Brain pericyte (primary cell): ENCODE results near the gene RAI1.
"Not testable (repeated sequence)": the region's sequence is repeated elsewhere in the genome, so short reads cannot be mapped to it uniquely, and the experiment has no call there.

Experiments used
- DNase-seq: peaks from one replicate; pipeline ENCODE4 v3.0.0-alpha.2; 2012; ENCODE audit warnings: low read depth, low spot score

RAI1 gene

DNA sequence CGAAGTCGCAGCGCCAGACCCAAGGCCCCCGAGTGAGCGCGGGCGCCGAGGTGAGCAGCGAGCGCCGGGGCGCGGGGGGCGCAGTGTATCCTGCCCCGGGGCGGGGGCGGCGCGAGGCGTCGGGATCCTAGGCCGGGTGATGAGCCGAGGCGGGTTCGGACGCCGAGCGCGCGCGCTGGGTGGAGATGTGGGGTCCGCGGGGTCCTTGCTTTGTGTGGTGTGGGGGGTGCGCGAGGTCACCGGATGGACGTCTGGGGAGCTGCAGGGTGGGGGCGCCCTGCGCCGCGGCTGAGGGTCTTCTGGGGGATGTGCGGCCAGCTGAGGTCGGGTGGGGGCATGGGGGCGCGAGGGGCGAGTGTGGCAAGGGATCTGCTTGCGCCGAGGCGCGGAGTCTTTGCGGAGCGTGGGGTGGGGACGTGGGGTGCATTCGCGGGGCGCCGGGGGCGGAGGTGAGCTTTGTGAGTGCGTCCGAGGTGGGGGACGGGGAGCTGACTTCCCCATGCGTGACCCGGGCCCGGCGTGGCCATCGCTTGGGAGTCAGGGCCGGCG, 560 bp downstream of the RAI1 start:
- no peak for DNase-seq

DNA sequence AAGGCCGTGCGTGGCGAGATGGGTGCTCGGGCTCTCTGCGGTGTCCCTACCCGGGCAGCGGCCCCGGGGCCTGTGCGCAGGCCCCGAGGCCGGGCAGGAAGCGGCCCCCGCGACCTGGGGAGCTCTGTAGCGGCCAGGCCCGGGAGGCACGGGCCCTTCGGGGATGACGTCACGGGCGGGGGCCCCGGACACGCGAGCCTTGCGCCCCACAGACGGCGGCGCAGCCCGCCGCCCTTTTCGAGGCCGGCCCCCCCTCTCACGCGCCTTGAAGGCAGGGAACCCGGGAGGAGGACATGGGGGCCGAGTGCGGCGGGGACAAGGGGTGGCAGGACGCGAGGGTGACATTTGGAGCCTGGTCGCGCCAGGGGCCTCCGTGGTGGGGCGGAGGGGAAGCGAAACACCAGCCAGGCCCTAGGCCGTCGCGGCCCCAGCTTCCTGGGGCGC, 1.1 kb downstream of the RAI1 start:
- DNase-seq = no peak

DNA sequence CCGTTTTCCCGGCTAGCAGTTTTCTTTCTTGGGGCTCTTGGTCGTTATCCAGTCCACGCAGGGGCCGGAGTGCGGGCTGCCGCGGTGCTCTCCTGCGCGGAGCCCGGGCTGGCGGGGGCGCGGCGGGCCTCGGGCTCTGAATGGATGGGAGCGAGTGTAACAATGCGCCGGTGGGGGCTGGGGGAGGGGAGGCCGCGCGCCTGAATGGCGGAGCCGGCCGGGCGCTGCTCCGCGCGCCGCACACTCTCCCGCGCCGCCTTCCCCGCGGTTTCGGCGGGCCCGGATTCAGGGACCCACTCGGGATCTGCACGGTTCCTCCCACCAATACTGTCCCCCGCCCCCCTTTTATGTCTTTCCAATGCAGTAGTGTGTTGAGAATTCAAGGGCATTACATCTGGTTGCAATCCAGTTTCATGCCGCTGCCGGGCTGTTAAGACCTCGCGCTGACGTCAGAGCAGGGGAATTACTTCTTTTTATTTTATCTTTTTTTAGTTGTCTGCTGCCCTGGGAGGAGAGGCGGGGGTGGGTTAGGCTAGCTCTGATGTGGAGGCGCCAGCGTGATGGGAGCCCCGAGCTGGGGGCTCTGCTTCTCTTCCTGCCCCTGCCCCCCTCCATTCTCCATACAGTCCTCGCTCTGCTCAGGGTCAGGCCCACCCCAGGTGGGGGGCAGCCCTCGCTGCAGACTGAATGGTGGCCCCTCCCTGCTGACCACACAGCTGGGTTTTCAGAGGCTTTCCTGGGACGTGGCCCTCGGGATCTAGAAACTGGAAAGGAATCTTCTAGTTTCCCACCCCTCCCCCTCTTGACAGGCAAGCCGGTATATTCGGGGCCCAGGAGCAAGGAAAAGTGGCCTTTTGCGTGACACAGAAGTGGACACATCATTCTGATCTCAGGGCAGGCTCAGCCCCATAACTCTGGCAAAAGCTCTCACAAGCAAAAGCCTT, 1.8 kb downstream of the RAI1 start:
- DNase-seq = no peak

DNA sequence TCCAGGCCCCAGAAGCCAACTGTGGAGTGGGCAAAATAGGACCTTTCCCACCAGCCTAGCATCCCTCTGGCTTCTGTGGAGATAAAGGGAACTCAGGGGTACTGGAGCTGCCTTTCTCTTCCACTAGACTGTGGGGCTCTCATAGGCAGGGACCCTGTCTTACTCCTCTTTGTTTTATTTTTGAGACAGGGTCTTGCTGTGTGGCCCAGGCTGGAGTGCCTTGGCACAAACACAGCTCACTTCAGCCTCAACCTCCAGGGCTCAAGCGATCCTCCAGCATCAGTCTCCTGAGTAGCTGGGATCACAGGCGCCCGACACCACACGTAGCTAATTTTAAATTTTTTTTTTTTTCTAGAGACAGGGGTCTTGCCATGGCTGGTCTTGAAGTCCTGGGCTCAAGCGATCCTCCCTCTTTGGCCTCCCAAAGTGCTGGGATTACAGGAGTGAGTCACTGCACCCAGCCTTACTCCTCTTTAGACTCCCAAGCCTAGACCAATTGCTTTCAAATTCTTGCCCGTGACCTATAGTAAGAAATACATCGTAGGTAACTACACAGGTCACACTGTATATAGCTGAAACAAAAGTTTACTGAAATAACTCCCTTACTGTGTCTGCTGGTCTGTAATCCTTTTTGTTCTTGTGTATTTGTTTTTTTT, 2.6 kb downstream of the RAI1 start:
- no peak for DNase-seq

DNA sequence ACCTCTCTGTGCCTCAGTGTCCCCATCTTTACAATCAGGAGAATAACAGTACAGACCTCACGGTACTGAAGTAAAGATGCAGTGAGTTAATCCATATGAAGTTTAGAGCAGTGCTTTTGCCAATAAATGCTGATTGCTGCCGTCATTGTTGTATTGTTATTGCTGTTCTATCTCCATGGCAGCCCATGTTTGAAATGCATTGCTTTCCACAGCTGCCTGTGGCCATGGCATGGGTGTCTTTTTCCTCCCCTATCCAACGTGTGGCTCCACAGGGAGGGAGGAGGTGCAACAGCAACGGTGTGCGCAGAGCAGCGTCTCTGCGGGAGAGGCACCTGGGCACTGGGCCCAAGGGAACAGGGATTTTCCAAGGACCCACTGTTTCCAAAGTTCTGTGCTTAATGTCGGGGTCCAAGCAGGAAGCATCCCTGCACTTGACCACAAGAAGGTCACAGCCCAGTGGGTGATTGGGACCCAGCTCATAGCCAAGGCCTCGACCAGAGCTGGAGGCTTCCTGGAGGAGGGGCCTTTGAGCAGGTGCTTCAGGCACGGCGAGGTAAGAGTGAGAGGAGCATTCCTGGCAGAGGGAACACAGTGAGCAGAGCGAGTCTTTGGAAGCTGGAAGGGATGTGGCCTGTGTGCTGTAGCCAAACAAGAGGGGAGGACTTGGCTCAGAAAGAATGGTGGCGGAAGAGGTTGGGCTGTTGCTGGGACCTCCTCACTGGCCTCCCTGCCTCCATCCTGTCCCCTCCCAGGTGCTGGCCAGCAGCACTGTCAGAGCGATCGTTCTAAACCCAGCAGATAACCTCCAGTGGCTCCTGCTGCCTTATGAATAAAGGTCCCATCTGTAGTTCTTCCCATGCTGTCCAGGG, 3.9 kb downstream of the RAI1 start:
- no peak for DNase-seq

DNA sequence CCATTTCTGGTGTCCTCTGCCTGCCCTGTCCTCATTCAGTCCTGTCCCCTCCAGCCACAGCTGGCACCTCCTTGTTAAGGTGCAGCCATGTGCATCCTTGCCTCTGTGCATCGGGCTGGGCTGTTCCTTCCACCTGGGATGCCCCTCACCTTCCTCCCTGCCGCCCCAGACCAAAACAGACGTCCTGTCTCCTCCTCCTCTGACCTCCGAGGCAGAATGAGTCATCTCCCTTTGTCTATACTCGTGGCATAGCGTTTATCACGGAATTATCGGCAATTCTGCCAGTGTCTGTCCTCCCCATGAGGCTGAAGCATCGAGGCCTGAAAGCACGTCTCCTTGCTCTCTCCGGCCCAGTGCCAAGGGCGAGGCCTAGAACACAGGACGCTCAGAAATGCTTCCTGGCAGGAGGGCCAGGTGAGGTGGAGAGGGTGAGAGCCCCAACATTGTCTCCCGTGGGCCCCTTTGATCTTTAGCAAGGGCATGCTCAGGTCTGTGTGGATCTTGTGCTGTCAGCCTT, 4.6 kb downstream of the RAI1 start:
- DNase-seq = no peak

DNA sequence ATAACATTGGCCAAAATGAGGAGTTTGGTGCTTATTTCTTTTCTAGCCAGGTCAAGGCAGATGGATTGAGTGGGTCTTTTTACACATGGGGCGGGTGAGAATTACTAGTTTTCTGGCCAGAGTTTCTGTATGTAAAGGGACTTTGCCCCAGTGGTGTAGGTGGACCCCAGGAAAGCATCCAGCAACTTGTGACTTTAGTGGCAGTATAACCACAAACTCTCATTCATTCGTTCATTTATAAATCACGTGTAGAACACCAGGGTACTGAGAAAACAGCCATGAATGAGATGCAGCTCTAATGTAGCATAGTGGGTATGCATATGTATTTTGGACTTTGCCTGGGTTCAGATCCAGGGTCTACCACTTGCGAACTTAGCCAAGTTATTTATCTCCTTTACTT, 8.1 kb downstream of the RAI1 start:
- no peak for DNase-seq

DNA sequence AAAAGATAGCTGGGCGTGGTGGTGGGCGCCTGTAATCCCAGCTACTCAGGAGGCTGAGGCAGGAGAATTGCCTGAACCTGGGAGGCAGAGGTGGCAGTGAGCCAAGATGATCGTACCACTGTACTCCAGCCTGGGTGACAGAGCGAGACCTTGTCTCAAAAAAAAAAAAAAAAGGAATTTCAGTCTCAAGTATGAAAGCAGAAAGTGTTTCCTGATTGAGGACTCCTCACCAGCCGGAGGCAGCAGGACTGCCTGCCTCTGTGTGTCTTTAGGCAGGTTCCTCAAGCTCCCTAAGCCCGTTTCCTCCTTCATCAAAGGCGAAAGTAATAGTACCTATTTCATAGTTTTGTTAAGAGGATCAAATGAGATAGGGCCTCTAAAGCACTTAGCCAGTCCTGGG, 9.0 kb downstream of the RAI1 start:
- not testable (repeated sequence) for DNase-seq

DNA sequence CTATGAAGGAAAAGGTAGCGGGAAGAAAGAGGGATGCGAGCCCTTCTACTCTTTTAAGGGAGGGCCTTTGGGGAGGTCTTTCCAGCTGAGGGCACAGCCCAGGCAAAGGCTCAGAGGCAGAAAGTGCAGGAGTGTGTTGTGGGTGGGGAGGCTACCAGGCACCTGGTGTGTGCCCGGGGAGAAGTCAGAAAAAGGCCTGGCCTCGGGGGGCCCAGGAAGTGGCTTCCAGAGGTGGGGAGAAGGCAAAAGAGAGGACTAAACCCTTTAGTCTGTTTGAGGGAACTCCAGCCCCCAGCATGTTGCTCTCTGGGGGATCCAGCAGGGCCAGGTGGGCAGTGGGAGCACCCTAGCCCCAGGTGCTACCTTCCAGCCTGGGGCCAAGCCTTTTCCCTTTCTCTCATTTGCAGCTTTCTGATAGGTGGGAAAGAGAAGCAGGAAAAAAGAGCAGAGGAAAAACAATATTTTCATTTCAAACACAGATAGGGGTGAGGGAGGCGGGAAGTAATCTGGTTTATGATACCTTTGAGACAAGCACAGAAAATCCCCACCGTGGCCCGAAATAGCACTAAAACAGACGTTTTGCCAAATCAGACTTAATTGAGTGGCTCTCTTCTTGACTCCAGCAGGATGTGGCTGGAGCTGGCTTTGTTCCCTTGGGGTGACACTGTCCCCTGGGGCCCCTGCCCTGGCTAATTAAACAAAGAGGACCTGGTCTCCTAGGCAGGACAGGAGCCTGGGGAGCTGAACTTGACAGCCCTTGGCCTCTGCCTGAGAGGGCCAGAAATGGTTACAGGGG, 10.4 kb downstream of the RAI1 start:
- no peak for DNase-seq

DNA sequence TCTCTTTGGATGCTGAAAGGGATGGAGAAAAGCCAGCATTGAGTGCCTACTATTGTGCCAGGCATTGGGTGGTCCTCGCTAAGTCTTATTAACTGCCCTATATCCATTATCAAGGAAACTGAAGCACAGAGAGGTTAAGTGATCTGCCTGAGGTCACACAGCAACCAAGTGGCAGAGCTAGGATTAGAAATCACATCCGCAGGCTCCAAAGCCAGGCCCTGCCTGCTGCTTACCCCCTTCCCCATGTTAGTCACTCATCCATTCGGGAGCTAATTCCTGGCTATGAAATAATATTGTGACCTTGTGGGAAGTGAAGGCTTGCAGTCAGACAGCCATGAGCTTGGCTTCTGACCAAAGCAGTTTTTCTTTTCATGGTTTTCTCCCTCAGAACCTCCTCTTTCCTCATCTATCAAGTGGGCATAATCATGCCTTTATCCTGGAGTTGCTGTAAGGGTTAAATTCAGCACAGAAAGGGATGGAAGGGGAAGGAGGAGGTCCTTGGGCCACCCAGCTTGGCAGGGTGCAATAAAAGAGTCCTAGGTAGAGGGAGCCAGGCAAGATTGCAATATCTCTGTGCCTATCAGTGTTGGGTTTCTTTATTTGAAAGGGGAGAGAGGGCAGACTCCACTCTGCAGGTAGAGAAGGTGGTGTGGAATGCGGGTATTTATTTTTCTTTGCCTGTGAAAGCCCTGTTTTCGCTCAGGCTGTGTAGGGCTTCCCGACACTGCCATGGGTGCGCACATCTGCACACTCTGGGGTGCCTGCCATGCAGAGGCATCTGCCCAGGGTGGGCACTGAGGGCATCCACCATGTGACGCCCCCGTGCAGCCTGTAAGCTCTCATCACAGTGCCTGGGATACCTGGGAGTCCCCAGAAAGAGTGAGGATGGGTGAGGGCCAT, 11.3 kb downstream of the RAI1 start:
- DNase-seq = no peak

DNA sequence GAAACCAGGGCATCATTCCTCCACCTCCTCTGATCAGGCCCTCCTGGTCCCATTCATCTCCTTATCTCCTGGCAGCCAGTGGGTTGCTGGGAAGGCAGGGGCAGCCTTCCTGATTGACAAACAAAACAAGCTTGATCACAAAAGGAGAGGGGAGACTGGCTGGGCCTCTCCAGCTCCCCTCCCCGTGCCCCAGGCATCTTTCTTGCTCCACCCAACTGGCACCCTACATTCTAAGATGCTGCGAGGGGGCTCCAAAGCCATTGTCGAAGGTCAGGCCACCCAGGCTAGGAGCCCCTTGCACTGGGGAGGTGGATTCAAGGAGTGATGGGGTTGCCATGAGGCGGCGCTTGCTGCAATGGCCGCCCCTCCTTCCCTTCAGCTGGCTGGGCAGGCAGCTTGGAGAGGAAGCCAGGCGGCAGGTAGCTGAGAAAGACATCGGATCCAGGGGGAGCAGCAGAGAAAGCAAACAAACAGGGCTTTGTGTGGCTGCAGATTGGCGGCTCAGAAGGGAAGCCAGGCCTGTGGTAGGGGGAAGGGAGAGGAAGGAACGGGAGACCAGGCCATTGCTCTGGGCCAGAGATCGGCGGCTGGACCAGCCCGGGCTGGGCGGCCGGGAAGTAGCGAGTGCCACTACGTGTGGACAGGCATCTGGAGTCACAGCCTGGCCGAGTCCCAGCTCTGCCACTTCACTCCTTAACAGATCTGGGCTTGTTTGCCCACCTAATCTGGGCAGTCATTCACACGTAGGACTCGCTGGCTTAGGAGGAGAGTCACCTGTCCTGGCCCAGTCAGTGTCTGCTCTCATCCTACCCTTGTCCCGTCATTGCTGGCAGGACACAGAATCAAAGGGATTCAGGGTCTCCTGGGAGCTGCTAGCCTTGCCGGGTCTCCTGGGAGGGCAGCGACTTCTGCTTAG, 12.3 kb downstream of the RAI1 start:
- DNase-seq = no peak

DNA sequence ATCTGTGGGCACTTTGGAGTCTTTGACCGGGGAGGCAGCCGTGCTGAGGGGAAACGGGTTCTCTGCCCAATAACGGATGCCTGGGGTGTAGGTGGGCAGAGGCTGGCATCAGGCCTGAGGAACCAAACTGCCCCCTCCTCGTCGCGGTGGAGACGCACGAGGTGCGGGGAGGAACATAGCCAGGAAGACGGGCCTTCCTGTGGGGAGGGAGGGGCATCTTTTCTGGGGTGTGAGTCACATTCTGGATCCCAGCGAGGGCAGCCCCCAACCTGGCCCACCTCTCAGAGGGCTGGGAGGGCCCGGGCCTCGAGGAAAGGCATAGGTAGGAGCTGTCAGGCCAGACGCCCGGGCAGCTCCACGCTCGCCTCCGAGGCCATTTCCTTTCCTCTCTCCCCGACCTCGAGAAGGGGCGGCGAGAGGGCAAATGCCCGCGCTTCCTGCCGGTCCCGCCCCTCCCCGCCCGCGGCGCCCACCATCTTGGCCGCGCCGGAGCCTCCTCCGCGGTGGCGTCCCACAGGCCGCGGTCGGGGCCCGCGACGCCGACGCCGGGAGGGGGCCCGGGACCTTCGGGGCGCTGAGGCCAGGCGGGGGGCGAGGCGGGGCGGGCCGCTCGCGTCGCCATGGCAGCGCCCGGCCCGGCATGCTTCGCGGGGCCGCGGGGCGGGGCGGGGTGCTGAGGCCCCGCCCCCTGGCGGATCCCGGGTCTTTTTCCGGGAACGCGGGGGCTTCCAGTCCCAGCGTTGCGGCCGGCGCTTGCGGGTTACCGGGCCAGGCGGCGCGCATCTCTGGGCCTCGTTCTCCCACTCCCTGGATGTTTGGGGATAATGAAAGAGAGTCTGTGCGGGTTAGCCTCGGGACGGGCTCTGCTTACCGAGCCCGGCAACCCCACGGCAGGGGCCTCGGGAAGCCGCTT, 13.2 kb downstream of the RAI1 start:
- DNase-seq = no peak

DNA sequence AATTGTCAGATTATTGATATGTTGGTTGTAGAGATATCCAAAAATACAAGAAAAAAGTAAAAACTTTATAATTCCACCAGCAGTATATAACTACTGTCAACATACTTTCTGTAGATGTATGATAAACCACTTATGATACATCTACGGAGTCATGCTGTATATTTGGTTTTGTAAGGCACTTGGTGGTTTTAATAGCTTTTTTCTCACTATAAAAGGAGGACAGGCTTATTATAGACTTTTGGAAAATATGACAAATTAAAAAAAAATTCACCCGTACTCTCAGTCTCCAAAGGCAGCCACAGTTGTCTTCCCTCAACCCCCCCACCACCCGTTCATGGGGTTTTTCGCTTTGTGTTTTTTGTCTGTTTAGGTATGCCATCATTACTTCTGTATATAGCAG, 14.8 kb downstream of the RAI1 start:
- DNase-seq = no peak

DNA sequence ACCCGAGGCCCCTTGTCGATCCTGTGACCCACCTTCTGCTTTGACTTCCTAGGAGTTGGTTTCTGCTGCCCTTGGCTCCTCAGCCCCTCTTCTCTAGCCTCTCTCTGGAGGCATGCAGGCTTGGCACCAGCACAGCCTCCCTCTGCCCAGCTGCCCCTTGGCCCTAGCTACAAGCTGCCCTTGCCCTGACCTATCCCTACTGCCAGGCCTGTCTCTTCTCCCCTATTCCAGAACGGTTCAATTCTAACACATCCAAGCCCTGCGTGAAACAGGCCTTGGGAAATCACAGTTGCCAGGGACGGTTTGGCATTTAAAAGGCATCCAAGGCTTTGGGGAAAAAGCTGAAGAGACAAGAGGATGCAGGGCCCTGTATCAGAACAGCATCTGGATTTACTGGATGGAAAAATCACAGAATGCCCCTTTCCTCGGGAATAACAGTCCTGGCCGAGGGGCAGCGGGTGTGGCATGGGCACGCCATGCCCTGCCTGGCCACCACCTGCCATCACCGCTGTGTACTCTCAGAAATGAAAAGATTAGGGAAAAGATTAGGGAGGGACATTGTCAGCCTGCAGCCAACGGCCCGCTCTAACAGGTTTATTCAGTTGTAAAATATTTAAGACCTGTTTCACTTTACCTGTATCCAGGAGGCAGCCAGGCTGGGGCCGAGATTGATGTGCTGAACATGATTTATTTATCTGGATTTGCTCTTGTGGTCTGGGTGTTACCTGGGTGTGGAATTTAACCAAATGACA, 15.8 kb downstream of the RAI1 start:
- no peak for DNase-seq

DNA sequence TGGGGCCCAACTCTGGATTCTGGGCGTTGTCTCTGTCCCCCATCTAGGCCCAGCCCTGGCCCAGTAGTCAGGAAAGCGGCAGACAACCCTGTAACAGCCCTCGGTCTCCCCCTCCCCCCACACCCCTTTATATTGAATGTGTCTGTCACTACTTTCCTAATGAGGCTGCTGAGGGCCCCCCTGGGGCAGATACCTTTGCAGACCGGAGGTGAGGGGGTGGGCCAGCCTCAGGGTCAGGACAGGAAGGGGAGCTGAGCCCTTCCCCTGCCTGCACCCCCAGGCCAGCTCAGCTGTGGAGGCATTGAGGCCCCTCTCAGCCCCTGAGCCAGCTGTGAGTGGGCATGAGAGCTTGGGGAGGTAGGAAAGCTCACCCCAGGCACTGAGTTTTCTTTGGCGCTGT, 17.1 kb downstream of the RAI1 start:
- DNase-seq = no peak

DNA sequence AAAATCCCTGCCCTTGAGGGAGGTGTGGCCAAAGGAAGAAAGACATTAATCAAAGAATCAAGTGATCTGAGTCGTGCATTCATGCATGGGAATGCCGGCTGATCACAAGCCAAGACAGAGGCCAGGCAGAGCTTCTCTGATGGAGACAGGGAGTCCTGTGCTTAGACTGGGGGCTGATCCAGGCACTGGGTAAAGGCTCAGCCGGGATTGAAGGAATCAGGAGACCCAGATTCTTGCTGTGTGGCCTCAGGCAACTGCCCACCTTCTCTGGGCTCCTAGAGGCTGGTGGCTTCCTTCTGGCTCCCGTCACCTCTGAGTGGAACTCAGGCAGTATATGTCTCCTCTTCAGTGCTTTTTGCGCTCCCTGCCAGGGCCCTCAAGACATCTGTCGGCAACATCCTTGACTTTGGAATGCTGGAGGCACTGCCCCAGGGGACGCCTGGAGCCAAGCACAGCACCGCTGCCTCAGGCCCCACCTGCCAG, 17.7 kb downstream of the RAI1 start:
- no peak for DNase-seq

DNA sequence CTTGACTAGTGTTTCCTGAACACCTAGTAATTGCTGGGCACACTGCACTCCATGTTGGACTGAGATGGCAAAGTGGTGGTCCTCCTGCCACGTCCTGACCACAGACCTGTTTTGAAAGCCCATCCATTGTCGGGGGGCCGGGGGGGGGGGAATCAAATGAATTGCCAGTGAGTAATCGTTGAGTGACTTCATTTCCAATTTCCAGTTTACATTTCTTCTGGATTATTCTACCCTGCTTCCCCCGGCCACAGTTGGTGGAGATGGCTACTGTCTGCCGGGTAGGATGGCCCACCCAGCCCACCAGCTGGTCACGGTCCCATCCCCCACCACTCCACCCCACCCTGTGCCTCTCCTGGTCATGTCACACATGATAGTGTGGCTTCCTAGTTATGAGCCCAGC, 18.2 kb downstream of the RAI1 start:
- no peak for DNase-seq
